GM18951 (cell line): ENCODE measurements around the gene MYO1F.

Experiments used
- POLR2A ChIP-seq: IDR thresholded peaks from 4 replicates; pipeline ENCODE4 v1.6.1; 2011; ENCODE audit warnings: mild to moderate bottlenecking; ENCODE audit not compliant: insufficient read length, insufficient read depth; ENCODE audit errors: extremely low read depth
- in situ Hi-C: fragments of 300-500 bp; cut with MboI; formaldehyde crosslinking; loops from one replicate; pipeline ENCODE4 v1.12.0; 2022; ENCODE audit warnings: low sequenced_read_pairs, mixed read lengths, inconsistent platforms; ENCODE audit not compliant: unreplicated experiment

MYO1F gene

GRCh38 chr19:8484331-8484894 is 92.8 kb downstream of the MYO1F start:
- in situ Hi-C loops = no loop called here
- TF ChIP-seq POLR2A = no peak

GRCh38 chr19:8483165-8483564 is 94.1 kb downstream of the MYO1F start:
- in situ Hi-C loops = no loop called here
- no peak for TF ChIP-seq POLR2A

GRCh38 chr19:8482696-8483095 is 94.5 kb downstream of the MYO1F start:
- TF ChIP-seq POLR2A = no peak
- in situ Hi-C loops = no loop called here

- no peak for TF ChIP-seq POLR2A
- in situ Hi-C loops = no loop called here
Measured at GRCh38 chr19:8481616-8482015, 95.6 kb downstream of the MYO1F start.

GRCh38 chr19:8481201-8481600 is 96.0 kb downstream of the MYO1F start:
- in situ Hi-C loops = no loop called here
- TF ChIP-seq POLR2A = no peak

GRCh38 chr19:8478598-8478997 is 98.6 kb downstream of the MYO1F start:
- no peak for TF ChIP-seq POLR2A
- in situ Hi-C loops = no loop called here

- in situ Hi-C loops = no loop called here
- TF ChIP-seq POLR2A = no peak
Measured at GRCh38 chr19:8477889-8478288, 99.4 kb downstream of the MYO1F start.

- no peak for TF ChIP-seq POLR2A
- in situ Hi-C loops = no loop called here
Measured at GRCh38 chr19:8476524-8476923, 100.7 kb downstream of the MYO1F start.

GRCh38 chr19:8475005-8475404 is 102.2 kb downstream of the MYO1F start:
- in situ Hi-C loops = no loop called here

GRCh38 chr19:8473648-8474476 is 103.4 kb downstream of the MYO1F start:
- TF ChIP-seq POLR2A = no peak
- in situ Hi-C loops = no loop called here

More at GRCh38 chr19:8475005-8475404, 102.2 kb downstream of the MYO1F start:
- TF ChIP-seq POLR2A = no peak
